COLO668 (cell line): ENCODE measurements around the gene CIAO3.

ENCODE experiments used
- DNase-seq: peaks from one replicate; lab custom pipeline; 2025; ENCODE audit not compliant: unreplicated experiment; lab: John Stamatoyannopoulos, UW

Gene CIAO3

GRCh38 chr16:736936-737481 is 3.8 kb downstream of the CIAO3 start:
- no peak for DNase-seq

GRCh38 chr16:735982-736453 is 4.8 kb downstream of the CIAO3 start:
- DNase-seq = no peak

DNA sequence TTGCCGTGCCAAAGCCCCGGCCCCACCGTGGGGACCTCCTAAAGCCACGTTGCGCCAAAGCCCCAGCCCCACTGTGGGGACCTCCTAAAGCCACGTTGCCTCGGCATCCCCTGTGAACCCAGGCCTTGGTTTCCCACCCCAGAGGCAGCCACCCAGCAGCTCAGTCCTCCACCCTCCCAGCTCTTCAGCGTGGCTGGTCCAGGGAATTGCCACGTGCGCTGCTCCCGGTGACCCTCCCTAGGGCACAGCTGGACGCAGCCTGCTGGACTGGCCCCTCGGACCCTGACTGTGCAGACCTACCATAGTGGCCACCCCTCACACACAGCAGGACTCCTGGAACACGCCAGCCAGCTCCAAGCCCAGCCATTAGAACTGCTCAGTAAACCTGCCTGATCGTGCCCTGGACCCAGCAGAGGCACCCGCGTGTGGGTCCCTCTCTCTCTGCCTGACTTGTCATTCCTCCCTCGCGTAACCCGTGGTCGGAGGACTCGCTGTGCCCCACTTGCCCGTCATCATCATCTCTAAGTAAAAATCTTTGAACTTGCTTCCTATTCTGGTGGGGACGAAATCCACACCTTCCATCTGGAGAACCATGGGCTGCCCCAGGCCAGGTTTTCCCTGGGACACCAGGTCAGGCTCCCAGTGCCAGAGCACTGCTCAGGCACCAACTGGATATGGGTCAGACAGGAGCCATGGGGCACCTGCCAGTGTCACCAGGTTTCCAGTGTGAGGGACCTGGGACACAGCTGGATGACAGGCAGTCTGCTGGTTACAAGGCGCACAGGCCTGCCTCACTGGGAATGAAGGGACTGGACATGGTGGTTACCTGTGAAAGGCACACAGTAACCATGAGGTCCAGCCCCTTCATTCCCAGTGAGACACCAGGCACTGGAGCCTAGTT is 5.6 kb downstream of the CIAO3 start:
- no peak for DNase-seq

GRCh38 chr16:734208-734980 is 6.4 kb downstream of the CIAO3 start:
- DNase-seq = no peak

GRCh38 chr16:733382-734207 is 7.2 kb downstream of the CIAO3 start:
- DNase-seq = peak; percentile 13

DNA sequence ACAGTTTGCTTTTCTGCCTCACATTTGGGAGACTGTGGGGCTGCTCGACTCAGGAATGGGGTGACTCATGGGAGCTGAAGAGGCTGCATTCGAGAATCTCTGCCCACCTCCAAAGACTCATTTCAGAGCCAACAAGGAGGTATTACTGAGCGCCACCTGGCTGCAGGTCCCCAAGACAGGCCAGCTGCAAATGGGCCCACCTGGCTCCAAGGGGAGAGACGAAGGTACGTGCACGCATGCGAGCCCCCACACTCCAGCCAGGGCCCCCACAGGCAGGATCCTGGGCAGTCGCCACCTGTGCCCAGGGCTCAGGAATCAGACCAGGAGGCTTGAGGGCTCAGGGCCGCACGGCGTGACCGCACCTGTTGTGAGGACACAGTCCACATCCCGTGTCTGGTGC is 7.9 kb downstream of the CIAO3 start:
- no peak for DNase-seq

GRCh38 chr16:732332-732731 is 8.5 kb downstream of the CIAO3 start:
- DNase-seq = no peak

DNA sequence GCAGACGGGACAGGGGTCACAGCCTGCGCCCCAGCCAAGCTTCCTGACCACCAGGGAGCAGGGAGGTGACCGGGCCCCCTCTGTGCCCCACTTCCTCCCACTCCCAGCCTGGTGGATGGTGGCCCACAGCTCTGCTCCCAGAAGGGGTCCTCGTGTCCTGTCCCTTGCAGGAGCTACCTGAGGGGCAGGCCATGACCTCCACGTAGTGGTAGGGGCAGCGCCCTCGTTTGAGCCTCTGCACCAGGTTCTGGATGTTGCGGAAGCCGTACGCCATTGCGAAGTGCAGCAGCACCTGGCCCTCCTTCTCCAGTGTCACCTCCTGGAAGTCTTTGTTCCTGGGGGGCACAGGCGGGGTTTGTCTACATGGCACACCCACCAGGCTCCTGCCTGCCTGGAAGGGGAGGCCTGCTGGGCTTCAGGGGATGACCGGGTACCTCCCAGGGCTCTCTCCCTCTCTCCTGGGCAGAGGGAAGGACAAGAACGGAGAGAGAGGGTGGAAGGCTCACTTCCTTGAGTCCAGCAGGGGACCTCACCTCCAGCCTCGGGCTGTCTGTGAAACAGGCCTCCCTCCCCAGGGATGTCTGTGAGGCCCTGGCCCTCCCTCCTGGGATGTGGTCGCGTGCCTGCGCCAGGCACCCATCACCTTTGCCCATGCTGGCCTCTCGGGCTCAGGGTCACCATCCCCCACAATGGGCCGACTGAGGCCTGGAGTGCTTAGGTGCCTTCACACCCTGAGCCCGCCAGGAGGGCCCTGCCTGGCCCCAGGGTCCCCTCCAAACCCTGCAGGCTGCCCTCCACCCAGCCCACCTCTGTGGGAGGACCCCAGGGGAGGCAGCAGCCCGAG is 9.9 kb downstream of the CIAO3 start:
- DNase-seq = no peak

DNA sequence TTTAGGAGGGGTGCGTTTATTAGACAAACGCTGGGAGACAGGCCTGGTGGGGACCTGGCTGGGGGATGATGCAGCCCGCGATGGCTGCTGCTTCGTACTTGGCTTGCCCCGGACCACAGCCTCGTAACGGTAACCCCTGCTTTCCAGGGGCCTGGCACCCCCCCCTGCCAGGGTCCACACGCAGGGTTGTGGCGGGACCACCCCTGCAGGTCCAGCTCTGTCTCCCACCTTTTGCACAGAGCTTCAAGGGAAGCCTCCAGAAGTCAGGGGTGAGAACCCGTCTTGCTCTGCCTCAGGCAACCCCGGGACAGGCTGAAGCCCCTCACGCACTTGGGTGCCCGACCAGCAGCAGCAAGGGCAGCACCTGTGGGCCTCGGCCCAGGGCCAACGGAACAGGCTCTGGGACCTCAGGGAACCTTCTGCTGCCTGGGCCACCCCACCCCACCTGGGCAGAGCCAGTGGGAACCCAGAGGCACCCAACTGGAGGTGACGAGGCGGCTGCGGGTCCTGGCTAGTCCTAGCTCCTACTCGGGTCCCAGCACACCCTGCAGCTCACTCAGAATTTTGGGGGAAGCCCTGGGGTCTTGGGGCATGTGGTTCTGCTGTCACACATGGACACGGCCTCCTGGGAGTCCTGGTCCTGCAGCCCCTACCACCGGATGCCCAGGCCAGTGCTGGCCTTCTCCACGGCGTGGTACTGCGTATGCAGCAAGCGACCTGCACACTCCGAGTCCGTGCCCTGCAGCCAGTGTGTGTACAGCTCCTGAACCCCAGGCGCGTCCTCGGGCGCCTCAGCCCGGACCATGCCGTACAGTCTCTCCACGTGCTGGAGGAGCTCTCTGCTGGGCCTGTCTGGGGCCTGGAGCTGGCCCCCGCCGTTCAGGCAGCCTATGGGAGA is 10.8 kb downstream of the CIAO3 start:
- no peak for DNase-seq

GRCh38 chr16:728890-729744 is 11.7 kb downstream of the CIAO3 start:
- no peak for DNase-seq

DNA sequence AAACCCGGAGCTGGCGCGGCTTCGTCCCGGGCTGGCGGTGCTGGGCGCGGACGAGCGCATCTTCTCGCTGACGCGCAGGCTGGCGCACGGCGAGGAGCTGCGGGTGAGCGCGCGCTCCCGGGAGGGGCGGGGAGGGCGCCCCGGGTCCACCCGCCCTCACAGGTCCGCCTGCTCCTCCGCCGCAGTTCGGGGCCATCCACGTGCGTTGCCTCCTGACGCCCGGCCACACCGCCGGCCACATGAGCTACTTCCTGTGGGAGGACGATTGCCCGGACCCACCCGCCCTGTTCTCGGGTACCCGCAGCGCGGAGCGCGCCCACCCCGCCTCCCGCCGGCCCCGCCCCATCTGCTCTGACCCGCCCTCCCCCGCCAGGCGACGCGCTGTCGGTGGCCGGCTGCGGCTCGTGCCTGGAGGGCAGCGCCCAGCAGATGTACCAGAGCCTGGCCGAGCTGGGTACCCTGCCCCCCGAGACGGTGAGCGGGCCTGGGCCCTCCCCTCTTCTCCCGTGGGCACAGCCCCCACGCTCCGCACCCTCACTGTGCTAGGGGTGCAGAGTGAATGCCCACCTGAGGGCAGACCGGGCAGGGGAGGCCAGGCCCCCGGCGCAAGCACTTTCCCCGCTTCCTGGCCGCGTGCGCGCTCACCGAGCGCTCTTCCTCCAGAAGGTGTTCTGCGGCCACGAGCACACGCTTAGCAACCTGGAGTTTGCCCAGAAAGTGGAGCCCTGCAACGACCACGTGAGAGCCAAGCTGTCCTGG is 12.5 kb downstream of the CIAO3 start:
- DNase-seq = peak; percentile 88

DNA sequence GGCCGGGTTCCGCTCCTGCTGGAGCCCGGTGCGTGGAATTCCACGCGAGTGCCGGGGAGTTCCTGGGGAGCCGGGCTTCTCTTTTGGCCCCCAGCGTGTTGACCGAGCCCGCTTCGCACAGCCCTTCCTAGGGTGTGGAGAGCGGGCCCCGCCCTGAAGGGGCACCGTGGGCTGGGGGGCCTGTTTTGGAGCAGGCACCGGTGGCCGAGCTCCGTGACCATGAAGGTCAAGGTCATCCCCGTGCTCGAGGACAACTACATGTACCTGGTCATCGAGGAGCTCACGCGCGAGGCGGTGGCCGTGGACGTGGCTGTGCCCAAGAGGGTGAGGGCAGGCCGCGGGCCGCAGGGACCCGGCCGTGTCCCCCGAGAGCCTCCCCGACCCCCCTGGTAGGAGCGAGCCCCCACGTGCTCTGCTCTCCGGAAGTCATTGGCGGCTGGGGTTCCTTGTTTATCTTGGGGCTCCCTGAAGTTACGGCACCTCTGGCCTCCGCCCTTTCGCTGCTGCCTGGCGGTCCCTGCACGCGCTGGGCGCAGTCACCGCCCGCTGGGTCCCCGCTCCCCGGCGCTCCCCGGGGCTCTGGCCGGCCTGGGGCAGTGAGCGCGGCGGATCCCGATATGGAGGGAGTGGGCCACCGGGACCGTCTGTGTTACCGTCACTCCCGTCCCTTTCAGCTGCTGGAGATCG is 13.4 kb downstream of the CIAO3 start:
- peak; percentile 47 for DNase-seq

DNA sequence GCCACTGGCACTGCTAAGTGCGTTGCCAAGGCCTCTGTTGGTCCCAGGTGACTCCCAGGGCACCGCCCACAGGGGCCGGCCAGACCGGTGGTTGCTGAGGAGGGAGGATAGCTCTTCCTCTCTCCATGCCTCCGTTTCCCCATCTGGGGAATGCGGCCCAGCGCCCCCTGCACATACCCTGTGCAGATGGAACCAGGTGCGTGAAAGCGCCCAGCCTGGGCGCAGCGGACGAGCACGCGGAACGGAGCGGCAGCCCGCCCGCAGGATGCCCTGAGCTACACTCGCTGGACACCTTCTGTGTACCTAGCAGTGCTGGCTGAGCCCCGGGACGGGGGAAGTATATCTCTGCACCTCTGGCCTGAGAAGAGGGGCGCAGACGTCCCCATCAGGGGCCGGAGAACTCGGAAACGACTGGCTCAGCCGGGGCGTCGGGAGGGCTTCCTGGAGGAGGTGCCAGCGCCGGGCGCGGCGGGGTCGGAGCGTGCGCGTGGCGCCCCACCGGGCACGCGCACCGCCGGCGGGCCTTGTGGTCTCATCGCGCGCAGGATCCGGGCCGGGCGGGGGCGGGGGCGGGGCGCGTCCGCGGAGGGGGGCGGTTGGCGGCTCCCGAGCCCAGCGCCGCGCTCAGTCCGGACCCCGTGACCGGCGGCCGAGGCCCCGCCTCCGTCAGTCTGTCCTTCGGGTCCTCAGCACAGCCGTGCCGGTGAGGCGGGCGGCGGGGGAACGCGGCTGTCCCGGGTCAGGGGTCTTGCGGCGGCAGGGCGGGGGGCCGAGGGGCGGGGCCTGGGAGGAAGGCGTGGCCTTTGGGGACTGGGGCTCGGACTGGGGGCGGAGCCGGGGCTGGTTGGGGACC is 14.1 kb downstream of the CIAO3 start, which contains the start of the genes CCDC78 and HAGHL:
Gene CCDC78, minus strand, starts transcription at position 6 of the 853 bp plus-strand sequence. CDS start 76 bp downstream, outside the sequence.
Gene HAGHL, plus strand, starts transcription at position 669 of the 853 bp plus-strand sequence. CDS start 404 bp downstream, outside the sequence.
- DNase-seq = peak; percentile 75

GRCh38 chr16:726188-726437 is 14.7 kb downstream of the CIAO3 start:
- no peak for DNase-seq

- peak; percentile 84 for DNase-seq
Observed at GRCh38 chr16:725463-726187, 15.2 kb downstream of the CIAO3 start.
